ENCODE results near the gene TSPAN4.

The TSPAN4 gene

GRCh38 chr11:883527-883926 is 40.9 kb downstream of the TSPAN4 start:
- no peak for DNase-seq (ENCODE audit: low read depth in 1 of 2, low spot score in 1 of 2)

GRCh38 chr11:884578-885070 is 42.0 kb downstream of the TSPAN4 start:
- no peak for DNase-seq (ENCODE audit: low read depth in 1 of 2, low spot score in 1 of 2)

GRCh38 chr11:886568-886967 is 43.9 kb downstream of the TSPAN4 start:
- no peak for DNase-seq (ENCODE audit: low read depth in 1 of 2, low spot score in 1 of 2)

- no peak for DNase-seq (ENCODE audit: low read depth in 1 of 2, low spot score in 1 of 2)
Measured at GRCh38 chr11:887589-887988, 44.9 kb downstream of the TSPAN4 start.

- no peak for DNase-seq (ENCODE audit: low read depth in 1 of 2, low spot score in 1 of 2)
Measured at GRCh38 chr11:888310-889212, 45.9 kb downstream of the TSPAN4 start.

- no peak for DNase-seq (ENCODE audit: low read depth in 1 of 2, low spot score in 1 of 2)
Measured at GRCh38 chr11:889257-889656, 46.6 kb downstream of the TSPAN4 start.

- no peak for DNase-seq (ENCODE audit: low read depth in 1 of 2, low spot score in 1 of 2)
Measured at GRCh38 chr11:889687-890475, 47.2 kb downstream of the TSPAN4 start.

GRCh38 chr11:890794-891540 is 48.3 kb downstream of the TSPAN4 start:
- no peak for DNase-seq (ENCODE audit: low read depth in 1 of 2, low spot score in 1 of 2)

GRCh38 chr11:893008-893654 is 50.5 kb downstream of the TSPAN4 start:
- no peak for DNase-seq (ENCODE audit: low read depth in 1 of 2, low spot score in 1 of 2)

- no peak for DNase-seq (ENCODE audit: low read depth in 1 of 2, low spot score in 1 of 2)
Measured at GRCh38 chr11:894575-895201, 52.0 kb downstream of the TSPAN4 start.

GRCh38 chr11:895331-896110 is 52.9 kb downstream of the TSPAN4 start:
- DNase-seq (ENCODE audit: low read depth in 1 of 2, low spot score in 1 of 2) = no peak

GRCh38 chr11:897253-898142 is 54.8 kb downstream of the TSPAN4 start:
- DNase-seq (ENCODE audit: low read depth in 1 of 2, low spot score in 1 of 2) = no peak

GRCh38 chr11:898143-898511 is 55.5 kb downstream of the TSPAN4 start:
- DNase-seq (ENCODE audit: low read depth in 1 of 2, low spot score in 1 of 2) = no peak

GRCh38 chr11:898540-899190 is 56.0 kb downstream of the TSPAN4 start:
- DNase-seq (ENCODE audit: low read depth in 1 of 2, low spot score in 1 of 2) = no peak

- DNase-seq (ENCODE audit: low read depth in 1 of 2, low spot score in 1 of 2) = no peak
Measured at GRCh38 chr11:899724-900123, 57.1 kb downstream of the TSPAN4 start.

GRCh38 chr11:900545-900944 is 57.9 kb downstream of the TSPAN4 start:
- DNase-seq (ENCODE audit: low read depth in 1 of 2, low spot score in 1 of 2) = no peak

- no peak for DNase-seq (ENCODE audit: low read depth in 1 of 2, low spot score in 1 of 2)
Measured at GRCh38 chr11:901452-902061, 58.9 kb downstream of the TSPAN4 start.

GRCh38 chr11:904380-904779 is 61.7 kb downstream of the TSPAN4 start:
- no peak for DNase-seq (ENCODE audit: low read depth in 1 of 2, low spot score in 1 of 2)
